ENCODE measurements around the gene UBP1.

GRCh38 chr3:33363113-33363800 lies 76.9 kb downstream of the UBP1 start:
- no peak for TF ChIP-seq ZNF274 (IDR thresholded peaks at IDR 0.05; ENCODE audit: low read depth, low read length)
- no peak for TF ChIP-seq YY1 (IDR thresholded peaks at IDR 0.05; ENCODE audit: insufficient read depth, insufficient read length)

Data from NT2/D1 (cell line).